Stimulated activated CD4-positive, alpha-beta T cell treated with anti-CD3 and anti-CD28 coated beads, Interleukin-12 subunit alpha, Interleukin-12 subunit beta, amount 100 ng/mL, for 4 hours (primary cell): ENCODE results near the gene NME7.
"Not testable (repeated sequence)": the region's sequence is repeated elsewhere in the genome, so short reads cannot be mapped to it uniquely, and the experiment has no call there.

Experiments
- DNase-seq: peaks from one replicate; pipeline ENCODE4 v3.0.0-alpha.2; 2020

NME7 gene

GRCh38 chr1:169149555-169150286 lies 217.9 kb downstream of the NME7 start:
- no peak for DNase-seq

- no peak for DNase-seq
Measured at GRCh38 chr1:169148472-169149252, 218.9 kb downstream of the NME7 start.

GRCh38 chr1:169146576-169147214 lies 220.9 kb downstream of the NME7 start:
- DNase-seq: no peak

GRCh38 chr1:169144941-169145626 lies 222.5 kb downstream of the NME7 start:
- DNase-seq: no peak

- no peak for DNase-seq
Measured at GRCh38 chr1:169143984-169144383, 223.6 kb downstream of the NME7 start.

- no peak for DNase-seq
Measured at GRCh38 chr1:169143346-169143745, 224.3 kb downstream of the NME7 start.

- DNase-seq: no peak
Measured at GRCh38 chr1:169142129-169142528, 225.5 kb downstream of the NME7 start.

GRCh38 chr1:169141356-169141755 lies 226.2 kb downstream of the NME7 start:
- DNase-seq: no peak

GRCh38 chr1:169138866-169139670 lies 228.5 kb downstream of the NME7 start:
- DNase-seq: no peak

- no peak for DNase-seq
Measured at GRCh38 chr1:169137357-169137756, 230.2 kb downstream of the NME7 start.

- no peak for DNase-seq
Measured at GRCh38 chr1:169133801-169134502, 233.6 kb downstream of the NME7 start.

GRCh38 chr1:169133228-169133576 lies 234.4 kb downstream of the NME7 start:
- DNase-seq: no peak

GRCh38 chr1:169132512-169133227 lies 234.9 kb downstream of the NME7 start:
- no peak for DNase-seq

GRCh38 chr1:169130683-169131082 lies 236.9 kb downstream of the NME7 start:
- no peak for DNase-seq

- DNase-seq: no peak
Measured at GRCh38 chr1:169129109-169129784, 238.3 kb downstream of the NME7 start.

GRCh38 chr1:169128562-169128961 lies 239.0 kb downstream of the NME7 start:
- DNase-seq: no peak

- no peak for DNase-seq
Measured at GRCh38 chr1:169127305-169127704, 240.3 kb downstream of the NME7 start.

- no peak for DNase-seq
Measured at GRCh38 chr1:169126335-169126734, 241.3 kb downstream of the NME7 start.

- DNase-seq: not testable (repeated sequence)
Measured at GRCh38 chr1:169125597-169125996, 242.0 kb downstream of the NME7 start.

- no peak for DNase-seq
Measured at GRCh38 chr1:169124459-169124858, 243.1 kb downstream of the NME7 start.

GRCh38 chr1:169122976-169123375 lies 244.6 kb downstream of the NME7 start:
- no peak for DNase-seq
